ENCODE measurements around the gene B4GAT1. TPM values are rescaled to one million over a fixed set of nuclear protein-coding genes. Genes with fewer than 3 reads are reported as not detected.

Gene B4GAT1
- total RNA-seq, 1 donor from 2014 or later, result 20.4 TPM

DNA sequence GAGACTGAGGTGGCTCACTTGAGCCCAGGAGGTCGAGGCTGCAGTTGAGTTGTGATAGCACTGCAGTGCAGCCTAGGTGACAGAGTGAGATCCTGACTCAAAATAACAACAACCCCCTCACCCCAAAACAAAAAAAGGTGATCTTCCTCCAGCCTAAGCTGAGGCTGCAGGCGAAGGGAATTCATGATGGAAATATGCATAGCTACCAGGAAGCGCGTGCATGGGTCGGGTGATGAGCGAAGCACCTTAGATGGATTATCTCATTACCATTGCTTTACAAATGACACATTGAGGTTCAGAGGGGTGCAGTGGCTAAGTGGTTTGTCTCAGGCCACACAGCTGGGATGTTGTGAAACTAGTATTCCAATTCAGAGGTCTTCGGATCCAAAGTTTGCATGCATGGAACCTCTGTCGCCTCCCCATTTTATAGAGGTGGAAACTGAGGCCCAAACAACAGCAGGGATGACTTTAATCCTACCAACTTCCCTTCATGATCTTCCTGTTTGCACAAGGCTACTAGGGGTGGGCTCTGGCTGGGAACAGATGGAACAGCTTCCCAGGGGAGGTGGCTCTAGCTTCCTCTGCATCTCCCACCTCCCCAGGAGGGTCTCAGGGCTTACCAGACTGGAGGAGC, 19.5 kb upstream of the B4GAT1 start:
- H3K36me3 ChIP-seq (ENCODE audit: control insufficient read depth, insufficient read depth, low read length), result no peaks in the 10 kb centered on the region
- DNase-seq (ENCODE audit: low read depth), result no peak
- TF ChIP-seq CTCF (IDR thresholded peaks at IDR 0.05; ENCODE audit: insufficient read depth, low read length, poor library complexity, severe bottlenecking), result no peak

GRCh38 chr11:66365711-66366619, 18.5 kb upstream of the B4GAT1 start:
- Histone ChIP-seq H3K4me3 (ENCODE audit: low read depth, low read length) (no peak overlapping the region), H3K36me3 (ENCODE audit: control insufficient read depth, insufficient read depth, low read length) (no peaks in the 10 kb centered on the region), H3K27me3 (ENCODE audit: control insufficient read depth, insufficient read depth, low read length) (no peaks in the 10 kb centered on the region)
- TF ChIP-seq CTCF (IDR thresholded peaks at IDR 0.05; ENCODE audit: insufficient read depth, low read length, poor library complexity, severe bottlenecking), result no peak
- no peak for DNase-seq (ENCODE audit: low read depth)

More for the DNA sequence above, 19.5 kb upstream of the B4GAT1 start:
- no peak overlapping the region for H3K4me3 ChIP-seq (ENCODE audit: low read depth, low read length)
- H3K27me3 ChIP-seq (ENCODE audit: control insufficient read depth, insufficient read depth, low read length), result no peaks in the 10 kb centered on the region

- TF ChIP-seq CTCF (IDR thresholded peaks at IDR 0.05; ENCODE audit: insufficient read depth, low read length, poor library complexity, severe bottlenecking), result no peak
- Histone ChIP-seq H3K36me3 (ENCODE audit: control insufficient read depth, insufficient read depth, low read length) (no peaks in the 10 kb centered on the region), H3K4me3 (ENCODE audit: low read depth, low read length) (no peak overlapping the region), H3K27me3 (ENCODE audit: control insufficient read depth, insufficient read depth, low read length) (no peaks in the 10 kb centered on the region)
- DNase-seq (ENCODE audit: low read depth), result no peak
Observed at GRCh38 chr11:66365166-66365565, 17.7 kb upstream of the B4GAT1 start.

- Histone ChIP-seq H3K27me3 (ENCODE audit: control insufficient read depth, insufficient read depth, low read length) (no peaks in the 10 kb centered on the region), H3K4me3 (ENCODE audit: low read depth, low read length) (no peak overlapping the region), H3K36me3 (ENCODE audit: control insufficient read depth, insufficient read depth, low read length) (no peaks in the 10 kb centered on the region)
- DNase-seq (ENCODE audit: low read depth), result no peak
- TF ChIP-seq CTCF (IDR thresholded peaks at IDR 0.05; ENCODE audit: insufficient read depth, low read length, poor library complexity, severe bottlenecking), result peak; percentile 88
Observed at GRCh38 chr11:66363805-66364535, 16.5 kb upstream of the B4GAT1 start.

- no peaks in the 10 kb centered on the region for H3K27me3 ChIP-seq (ENCODE audit: control insufficient read depth, insufficient read depth, low read length)
- TF ChIP-seq CTCF (IDR thresholded peaks at IDR 0.05; ENCODE audit: insufficient read depth, low read length, poor library complexity, severe bottlenecking), result no peak
- DNase-seq (ENCODE audit: low read depth), result no peak
- H3K4me3 ChIP-seq (ENCODE audit: low read depth, low read length), result no peak overlapping the region
- H3K36me3 ChIP-seq (ENCODE audit: control insufficient read depth, insufficient read depth, low read length), result no peaks in the 10 kb centered on the region
Observed at GRCh38 chr11:66363187-66363601, 15.8 kb upstream of the B4GAT1 start.
